NCI-H1436 (cell line): ENCODE measurements around the gene RPL37A.

Experiments
- DNase-seq: peaks from one replicate; lab custom pipeline; 2025; lab: John Stamatoyannopoulos, UW

RPL37A gene

DNA sequence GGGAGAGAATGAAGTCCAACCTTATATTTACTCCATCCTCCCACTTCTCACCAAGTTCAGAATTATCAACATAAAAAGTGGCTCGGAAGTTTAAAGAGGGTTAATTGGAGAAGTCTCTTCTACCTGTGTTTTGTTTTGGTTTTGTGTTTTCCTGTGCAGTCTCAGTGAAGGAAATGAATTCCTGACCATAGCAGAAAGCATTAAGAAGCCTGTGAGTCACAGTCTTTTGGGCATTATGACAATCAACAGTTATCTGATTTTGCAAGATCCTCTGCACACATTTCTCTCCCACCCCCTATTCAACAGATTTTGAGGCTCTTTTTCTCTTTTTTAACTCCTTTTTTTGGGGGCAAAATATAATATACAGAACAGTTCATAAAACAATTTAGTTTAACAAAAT is 8.6 kb upstream of the RPL37A start:
- DNase-seq, result no peak

- peak; percentile 9 for DNase-seq
Observed at GRCh38 chr2:216491793-216492596, 6.6 kb upstream of the RPL37A start.

DNA sequence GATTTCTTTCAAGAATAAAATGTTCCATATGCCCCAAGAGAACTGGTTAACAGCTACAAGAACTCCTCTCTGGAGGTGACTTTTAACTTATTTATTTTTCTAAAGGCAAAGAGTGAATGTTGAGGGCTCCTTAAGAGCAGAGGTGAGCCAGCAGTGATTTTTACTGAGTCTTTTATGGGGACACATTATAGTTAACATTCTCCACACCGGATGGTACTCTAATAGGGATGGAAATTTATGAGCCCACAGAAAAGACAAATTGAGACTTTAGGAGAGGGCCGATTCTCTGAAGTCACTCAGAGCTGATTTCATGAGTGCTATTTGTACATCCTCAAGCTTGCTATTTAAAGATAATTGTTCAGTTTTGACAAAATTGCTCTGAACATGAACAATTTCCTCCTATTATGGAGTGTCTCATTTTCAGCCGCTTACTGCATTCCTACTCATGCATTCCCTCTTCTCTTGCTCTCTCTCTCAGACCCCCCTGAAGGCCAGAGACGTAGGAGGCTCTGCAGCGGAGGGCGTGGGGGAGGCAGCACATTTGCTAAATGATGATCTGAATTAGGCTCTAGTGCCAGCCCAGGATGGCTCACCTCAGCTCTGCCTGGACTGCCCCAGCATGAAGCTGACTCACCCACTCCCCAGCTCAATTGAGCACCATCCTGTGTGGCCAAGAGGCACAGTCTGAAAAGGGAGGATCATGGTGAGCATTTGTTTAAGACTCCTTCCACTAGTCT is 5.9 kb upstream of the RPL37A start:
- DNase-seq, result peak; percentile 25

- DNase-seq, result no peak
Observed at GRCh38 chr2:216493334-216493685, 5.3 kb upstream of the RPL37A start.

- no peak for DNase-seq
Observed at GRCh38 chr2:216495656-216496055, 3.0 kb upstream of the RPL37A start.

DNA sequence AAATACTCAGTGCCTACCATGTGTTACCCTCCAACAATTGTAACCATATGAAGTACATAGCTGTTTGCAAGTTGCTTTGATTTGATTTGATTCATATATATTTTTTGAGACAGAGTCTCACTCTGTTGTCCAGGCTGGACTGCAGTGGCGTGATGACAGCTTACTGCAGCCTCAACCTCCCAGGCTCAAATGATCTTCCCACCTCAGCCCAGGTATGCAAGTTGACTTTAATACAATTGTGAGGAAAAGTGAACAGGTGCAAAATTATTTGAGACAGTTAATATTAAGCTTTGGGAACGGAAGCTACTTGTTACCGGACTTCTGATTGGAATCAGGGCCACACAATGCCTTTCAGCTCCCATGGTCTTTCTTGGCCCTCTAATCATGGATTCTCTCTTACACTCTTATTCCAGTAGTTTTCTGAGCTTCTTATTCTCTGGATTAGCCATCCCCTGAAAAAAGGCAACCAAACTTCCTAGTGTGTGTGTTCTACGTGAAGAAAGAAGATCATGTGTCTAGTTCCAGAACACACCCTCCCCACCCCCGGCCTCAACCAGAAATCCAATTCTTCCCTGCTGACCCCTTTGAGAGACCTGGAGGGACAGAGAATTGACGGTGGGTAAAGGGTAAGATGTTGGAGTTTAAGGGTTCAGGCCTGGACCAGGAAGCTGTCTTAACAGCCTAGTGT is 1.1 kb upstream of the RPL37A start:
- DNase-seq, result no peak

DNA sequence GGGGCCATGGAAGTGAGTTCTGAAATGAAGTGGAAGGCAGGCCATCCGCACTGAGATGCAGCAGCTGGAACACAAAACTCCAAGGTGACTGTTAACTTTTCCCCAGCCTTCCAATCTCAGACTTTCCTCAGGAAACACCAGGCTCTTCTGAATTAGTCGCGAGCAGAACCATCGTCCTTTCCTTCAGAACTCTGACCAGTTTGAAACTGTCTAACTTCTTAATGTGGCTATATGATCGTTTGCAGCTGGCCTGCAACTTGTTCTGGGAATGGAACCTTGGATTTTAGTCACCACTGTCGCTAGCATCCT is 620 bp upstream of the RPL37A start:
- DNase-seq, result no peak

GRCh38 chr2:216499641-216500218 is 1.1 kb downstream of the RPL37A start:
- no peak for DNase-seq

DNA sequence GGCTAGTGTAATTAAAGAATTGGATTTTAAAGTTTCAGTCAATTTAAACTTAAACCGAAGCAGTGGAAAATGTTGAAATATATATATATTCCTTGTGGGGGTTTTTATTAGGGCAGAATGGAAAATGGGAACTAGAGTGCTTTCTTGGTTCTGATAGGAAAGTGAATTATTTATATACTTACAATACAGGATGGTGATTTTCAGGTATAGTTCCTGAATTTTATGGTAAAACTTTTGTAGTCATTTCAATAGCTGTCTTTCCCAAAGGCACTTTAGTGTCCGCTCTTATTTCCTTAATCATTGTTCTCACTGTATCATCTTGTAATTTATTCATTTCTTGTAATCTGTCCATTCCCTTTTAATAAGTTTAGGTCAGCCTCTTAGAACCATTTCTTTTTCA is 1.9 kb downstream of the RPL37A start:
- no peak for DNase-seq

GRCh38 chr2:216501854-216502253 is 3.2 kb downstream of the RPL37A start:
- no peak for DNase-seq

GRCh38 chr2:216502381-216503158 is 3.9 kb downstream of the RPL37A start:
- no peak for DNase-seq

- no peak for DNase-seq
Observed at GRCh38 chr2:216503159-216503629, 4.5 kb downstream of the RPL37A start.

- no peak for DNase-seq
Observed at GRCh38 chr2:216503697-216504375, 5.2 kb downstream of the RPL37A start.

DNA sequence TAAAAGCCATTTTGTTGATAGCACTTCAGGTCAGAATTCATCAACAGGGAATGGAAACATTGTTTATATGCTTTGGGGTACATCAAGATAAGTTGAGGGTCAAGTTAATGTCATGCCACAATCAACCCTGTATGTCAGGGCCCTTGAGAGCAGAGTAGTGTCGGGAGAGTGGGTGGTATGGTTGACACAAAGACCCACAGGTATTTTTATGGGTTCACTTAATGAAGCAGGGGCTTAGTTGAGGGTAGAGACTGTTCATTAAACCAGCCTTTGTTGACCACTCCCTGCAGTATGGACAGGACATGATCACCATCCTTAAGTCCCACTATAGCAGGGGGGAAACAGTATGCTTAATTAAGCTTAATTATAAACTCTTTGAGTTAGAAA is 5.7 kb downstream of the RPL37A start:
- no peak for DNase-seq

GRCh38 chr2:216505133-216506106 is 6.8 kb downstream of the RPL37A start:
- DNase-seq, result no peak

DNA sequence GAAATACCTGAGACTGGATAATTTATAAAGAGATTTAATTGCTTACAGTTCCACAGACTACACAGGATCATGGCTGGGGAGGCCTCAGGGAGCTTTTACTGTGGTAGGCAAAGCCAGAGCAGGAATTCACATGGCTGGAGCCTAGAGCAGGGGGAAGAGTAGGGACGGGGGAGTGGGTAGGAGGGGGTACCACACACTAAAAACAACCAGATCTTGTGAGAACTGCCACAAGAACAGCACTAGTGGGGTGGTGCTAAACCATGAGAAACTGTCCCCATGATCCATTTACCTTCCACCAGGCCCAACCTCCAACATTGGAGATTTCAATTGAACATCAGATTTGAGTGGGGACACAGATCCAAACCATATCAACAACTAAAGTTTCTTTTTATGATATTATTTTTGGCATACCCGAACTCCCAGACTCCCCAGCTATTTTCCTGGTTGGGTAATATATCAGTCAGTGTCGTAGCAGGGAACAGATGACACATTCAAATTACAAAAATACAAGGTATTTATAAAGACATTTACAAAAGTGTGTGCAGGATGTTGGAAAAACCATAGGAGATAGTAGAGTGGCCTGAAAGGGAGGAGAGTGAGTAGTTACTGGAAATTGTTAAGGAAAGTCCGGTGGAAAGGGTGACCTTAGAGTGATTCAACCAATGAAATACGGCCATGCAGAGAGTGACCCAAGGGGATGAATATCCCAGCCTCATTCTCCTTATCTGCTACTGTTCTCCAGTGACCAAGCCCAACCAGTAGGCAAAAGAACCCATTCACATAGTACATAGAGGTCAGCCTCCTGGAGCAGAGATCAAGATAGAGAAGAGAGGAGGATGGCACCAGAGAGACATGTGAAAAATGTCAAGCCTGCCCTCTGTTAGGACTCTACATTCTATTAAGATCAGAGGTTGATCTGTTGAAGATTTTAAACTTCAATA is 8.8 kb downstream of the RPL37A start:
- DNase-seq, result no peak

DNA sequence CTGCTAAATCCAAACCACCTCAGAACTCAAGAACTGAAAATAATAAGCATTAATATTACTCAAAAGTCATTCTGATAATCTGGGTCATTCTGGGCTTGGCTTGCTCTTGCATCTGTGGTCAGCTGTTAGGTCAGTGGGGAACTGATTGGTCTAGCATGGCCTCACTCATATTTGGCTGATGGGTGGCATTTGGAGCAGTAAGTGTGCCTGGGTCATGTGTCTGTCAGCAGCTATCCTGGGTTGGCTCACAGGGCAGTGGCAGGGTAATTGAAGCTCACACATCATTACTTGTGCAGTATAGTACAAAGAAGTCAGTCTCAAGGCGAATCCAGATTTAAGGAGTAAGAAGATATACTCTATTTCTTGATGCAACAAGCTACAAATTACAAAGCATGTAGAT is 9.6 kb downstream of the RPL37A start:
- DNase-seq, result no peak

DNA sequence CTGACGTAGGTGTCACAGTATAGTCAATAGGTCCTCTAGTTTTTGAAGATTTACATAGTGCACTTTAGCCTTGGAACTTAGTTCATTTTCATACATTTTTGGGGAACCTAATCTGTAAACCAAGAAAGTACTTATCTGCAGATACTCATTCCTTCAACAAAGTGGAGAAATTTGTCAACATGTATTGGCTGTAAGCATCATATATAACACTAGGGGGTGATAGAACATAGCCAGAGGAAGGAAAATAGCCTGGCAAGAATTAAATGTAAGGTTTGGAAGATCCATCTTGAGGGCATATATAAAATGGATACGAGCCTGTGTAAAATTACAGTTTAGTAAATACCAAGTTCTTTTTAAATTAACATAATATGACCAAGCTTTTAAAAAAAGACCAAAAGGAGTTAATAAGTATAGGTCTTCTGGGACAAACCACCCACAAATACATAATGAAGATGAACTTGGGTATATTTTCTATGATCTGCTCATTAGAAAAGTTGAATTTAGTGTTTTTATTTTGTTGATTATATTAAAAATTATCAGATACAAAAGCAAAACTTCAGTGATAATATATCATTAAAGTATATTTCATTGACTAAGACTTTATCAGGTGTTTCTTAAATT is 18.2 kb downstream of the RPL37A start:
- peak; percentile 68 for DNase-seq
